Activated CD8-positive, alpha-beta T cell treated with anti-CD3 and anti-CD28 coated beads, Interleukin-2, amount 10 ng/mL, durations not matched to agents 7 days and 5 days (primary cell): ENCODE measurements around the gene NLRC5. TPM values are rescaled to one million over a fixed set of nuclear protein-coding genes. Genes with fewer than 3 reads are reported as not detected.
A peak's percentile ranks its signal among the peaks of the same experiment; 100 is the strongest.

Source experiments
- ATAC-seq: fragments of 150-1000 bp; cut with Tn5 transposase; one replicate; pipeline ENCODE4 v1.10.0; 2021; ENCODE audit warnings: moderate library complexity
- CTCF ChIA-PET: fragments of 350-600 bp; sonication (Branson Sonifier 250); formaldehyde crosslinking; loops from one replicate; lab custom pipeline; 2021; ENCODE audit warnings: antibody characterized with exemption; lab: Charles Lee
- POLR2A ChIA-PET: fragments of 350-600 bp; sonication (Branson Sonifier 250); formaldehyde crosslinking; loops from one replicate; lab custom pipeline; 2021; ENCODE audit warnings: antibody characterized with exemption; lab: Charles Lee
- DNase-seq: peaks from one replicate; pipeline ENCODE4 v3.0.0-alpha.2; 2020
- H3K27ac Mint-ChIP-seq: one replicate; pipeline ENCODE4 v1.8.0; 2021; ENCODE audit warnings: mild to moderate bottlenecking, mixed read lengths
- H3K27me3 Mint-ChIP-seq: one replicate; pipeline ENCODE4 v1.8.0; 2021; ENCODE audit warnings: low read depth, mixed read lengths
- H3K36me3 Mint-ChIP-seq: one replicate; pipeline ENCODE4 v1.8.0; 2021; ENCODE audit warnings: low read depth, mixed read lengths
- H3K4me1 Mint-ChIP-seq: one replicate; pipeline ENCODE4 v1.8.0; 2021; ENCODE audit warnings: low read depth, mixed read lengths
- H3K4me3 Mint-ChIP-seq: one replicate; pipeline ENCODE4 v1.8.0; 2021; ENCODE audit warnings: mild to moderate bottlenecking, mixed read lengths
- H3K9me3 Mint-ChIP-seq: one replicate; pipeline ENCODE4 v1.8.0; 2022; ENCODE audit warnings: mixed read lengths; ENCODE audit not compliant: insufficient read depth
- total RNA-seq, 2 experiments: library from RNA; stranded (reverse); gene quantifications; one replicate each; pipeline ENCODE4 v1.2.3, GENCODE V29; 2021

The NLRC5 gene
- total RNA-seq, 2 experiments from 2014 or later: 280 to 291 TPM

DNA sequence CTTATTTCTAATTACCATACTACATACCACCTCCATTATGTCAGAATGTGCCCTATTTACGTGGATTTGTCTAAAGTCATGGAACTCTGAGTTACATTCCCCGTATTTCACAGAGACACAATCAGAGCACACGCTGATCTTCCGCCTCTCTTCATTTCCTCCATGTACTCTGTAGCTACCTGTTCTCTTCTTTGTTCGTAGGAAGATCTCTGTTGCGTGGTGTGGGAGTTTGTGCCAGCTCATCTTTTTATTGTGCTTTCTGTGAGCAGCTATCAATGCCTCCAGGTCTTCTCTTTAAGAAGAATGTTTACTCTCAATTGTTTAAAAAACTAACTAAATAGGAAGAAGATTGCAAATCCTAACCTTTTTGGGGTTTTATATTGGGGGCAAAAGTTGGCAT, 26.9 kb downstream of the NLRC5 start:
- ChIA-PET CTCF (interaction anchor here (0.7 to 1.6 kb wide), 3 partner anchors 11 to 52 kb away, joined by 3 to 7 read pairs (median 3); no protein-coding TSS in a partner anchor), POLR2A (interaction anchor here (0.7 to 3.5 kb wide), 5 partner anchors 11 to 69 kb away, joined by 3 to 15 read pairs (median 4); partner anchors contain the start of gene NLRC5)
- Mint-ChIP-seq H3K27me3 (no peaks in the 10 kb centered on the region), H3K4me1 (peaks cover 72% of the 10 kb centered on the region), H3K4me3 (no peak overlapping the region), H3K9me3 (no peaks in the 10 kb centered on the region), H3K36me3 (peaks cover 71% of the 10 kb centered on the region), H3K27ac (peak overlapping the region; percentile 62)
- ATAC-seq (no peak), DNase-seq (no peak)

DNA sequence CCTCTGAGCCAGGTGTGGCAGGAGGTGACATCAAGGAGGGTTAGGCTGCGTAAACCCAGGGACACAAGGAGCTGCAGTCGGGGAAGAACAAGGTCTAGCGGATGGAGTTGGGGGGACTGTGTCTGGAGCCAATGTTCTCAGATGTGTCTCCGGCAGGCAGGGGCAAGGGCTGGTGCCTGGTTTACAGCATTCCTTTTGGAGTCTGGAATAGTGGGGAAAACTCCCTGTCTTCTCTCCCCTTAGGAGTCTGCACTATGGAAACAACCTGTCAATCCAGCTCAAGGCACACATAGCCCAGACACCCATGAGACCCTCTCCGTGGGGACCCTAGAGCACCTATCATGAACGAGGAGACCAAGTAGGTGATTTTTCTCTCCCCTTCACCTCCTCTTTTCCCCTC, 27.5 kb downstream of the NLRC5 start:
- ChIA-PET CTCF (interaction anchor here (0.7 to 1.6 kb wide), 3 partner anchors 11 to 53 kb away, joined by 3 to 7 read pairs (median 3); no protein-coding TSS in a partner anchor), POLR2A (interaction anchor here (1.6 to 3.5 kb wide), 2 partner anchors 22 to 28 kb away, joined by 4 to 15 read pairs; partner anchors contain the start of gene NLRC5)
- ATAC-seq (no peak), DNase-seq (no peak)
- Mint-ChIP-seq H3K27me3 (no peaks in the 10 kb centered on the region), H3K4me1 (peaks cover 72% of the 10 kb centered on the region), H3K36me3 (peaks cover 76% of the 10 kb centered on the region), H3K27ac (peak overlapping the region; percentile 37), H3K9me3 (no peaks in the 10 kb centered on the region), H3K4me3 (no peak overlapping the region)

DNA sequence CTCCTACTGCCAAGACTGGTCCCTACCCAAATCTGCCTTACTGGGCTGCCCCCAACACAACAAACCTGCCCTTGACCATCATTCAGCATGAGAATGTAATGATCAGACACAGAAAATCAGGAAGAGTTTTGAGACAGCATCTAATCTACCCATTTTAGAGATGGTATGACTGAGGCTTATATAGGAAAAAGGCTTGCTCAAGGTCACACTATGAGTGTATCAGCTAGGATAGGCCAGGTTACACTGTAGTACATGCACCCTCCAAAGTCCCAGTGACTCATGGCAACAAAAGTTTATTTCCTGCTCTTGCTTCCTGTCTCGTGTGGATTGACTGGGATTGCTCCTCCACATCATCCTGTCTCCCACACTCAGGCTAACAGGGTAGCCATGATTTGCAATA, 27.9 kb downstream of the NLRC5 start:
- CTCF ChIA-PET: interaction anchor here (1.2 to 1.6 kb wide), 2 partner anchors 10 to 53 kb away, joined by 3 to 7 read pairs; no protein-coding TSS in a partner anchor
- H3K4me3 Mint-ChIP-seq: no peak overlapping the region
- H3K27me3 Mint-ChIP-seq: no peaks in the 10 kb centered on the region

DNA sequence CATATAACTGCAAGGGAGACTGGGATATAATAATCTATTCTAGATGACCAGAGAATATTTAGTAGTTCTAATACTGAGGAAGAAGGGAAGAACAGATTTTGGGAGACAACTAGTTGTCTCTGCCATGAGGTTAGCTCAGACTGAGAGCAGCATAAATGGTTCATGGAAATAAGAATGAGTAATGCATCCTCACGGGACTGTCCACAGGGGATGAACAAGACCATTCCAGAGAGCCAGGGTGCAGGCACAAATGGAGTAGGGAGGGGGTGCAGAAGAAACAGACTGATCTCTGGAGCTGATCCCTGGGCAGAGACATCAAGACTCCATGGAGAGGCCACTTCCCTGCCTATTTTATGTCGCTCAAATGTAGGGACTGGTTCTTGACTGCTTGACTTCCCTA, 30.4 kb downstream of the NLRC5 start:
- Mint-ChIP-seq H3K9me3 (no peaks in the 10 kb centered on the region), H3K27me3 (no peaks in the 10 kb centered on the region), H3K36me3 (peaks cover 83% of the 10 kb centered on the region), H3K4me3 (no peak overlapping the region), H3K27ac (no peak overlapping the region), H3K4me1 (peaks cover 72% of the 10 kb centered on the region)
- CTCF ChIA-PET: interaction anchor here (0.8 to 1.5 kb wide), 3 partner anchors 10 to 54 kb away, joined by 3 to 10 read pairs (median 3); no protein-coding TSS in a partner anchor
- POLR2A ChIA-PET: interaction anchor here (0.9 to 8.0 kb wide), 4 partner anchors 15 to 30 kb away, joined by 3 to 68 read pairs (median 4); partner anchors contain the start of gene NLRC5
- DNase-seq (no peak), ATAC-seq (no peak)

More for the DNA sequence above, 27.9 kb downstream of the NLRC5 start:
- POLR2A ChIA-PET: interaction anchor here (1.6 to 3.5 kb wide), 2 partner anchors 22 to 28 kb away, joined by 4 to 15 read pairs; partner anchors contain the start of gene NLRC5
- no peak for ATAC-seq
- Mint-ChIP-seq H3K27ac (peak overlapping the region; percentile 37), H3K4me1 (peaks cover 72% of the 10 kb centered on the region), H3K36me3 (peaks cover 76% of the 10 kb centered on the region), H3K9me3 (no peaks in the 10 kb centered on the region)
- DNase-seq: no peak

DNA sequence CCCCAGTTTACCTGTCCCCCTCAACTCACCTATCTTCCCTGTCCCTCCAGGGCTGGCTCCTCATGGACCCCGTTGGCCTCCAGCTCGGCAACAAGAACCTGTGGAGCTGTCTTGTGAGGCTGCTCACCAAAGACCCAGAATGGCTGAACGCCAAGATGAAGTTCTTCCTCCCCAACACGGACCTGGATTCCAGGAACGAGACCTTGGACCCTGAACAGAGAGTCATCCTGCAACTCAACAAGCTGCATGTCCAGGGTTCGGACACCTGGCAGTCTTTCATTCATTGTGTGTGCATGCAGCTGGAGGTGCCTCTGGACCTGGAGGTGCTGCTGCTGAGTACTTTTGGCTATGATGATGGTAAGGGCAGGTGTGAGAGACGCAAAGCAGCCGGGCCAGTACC, 31.3 kb downstream of the NLRC5 start:
- peaks cover 88% of the 10 kb centered on the region for H3K36me3 Mint-ChIP-seq
- peaks cover 74% of the 10 kb centered on the region for H3K4me1 Mint-ChIP-seq
- ATAC-seq: no peak
- peak overlapping the region; percentile 44 for H3K27ac Mint-ChIP-seq
- no peaks in the 10 kb centered on the region for H3K27me3 Mint-ChIP-seq
- POLR2A ChIA-PET: interaction anchor here (0.9 to 8.0 kb wide), 5 partner anchors 9 to 31 kb away, joined by 3 to 68 read pairs (median 4); partner anchors contain the start of gene NLRC5
- H3K4me3 Mint-ChIP-seq: no peak overlapping the region
- CTCF ChIA-PET: interaction anchor here (0.8 to 5.5 kb wide), 3 partner anchors 11 to 55 kb away, joined by 3 to 55 read pairs (median 10); no protein-coding TSS in a partner anchor
- no peak for DNase-seq
- H3K9me3 Mint-ChIP-seq: no peaks in the 10 kb centered on the region

DNA sequence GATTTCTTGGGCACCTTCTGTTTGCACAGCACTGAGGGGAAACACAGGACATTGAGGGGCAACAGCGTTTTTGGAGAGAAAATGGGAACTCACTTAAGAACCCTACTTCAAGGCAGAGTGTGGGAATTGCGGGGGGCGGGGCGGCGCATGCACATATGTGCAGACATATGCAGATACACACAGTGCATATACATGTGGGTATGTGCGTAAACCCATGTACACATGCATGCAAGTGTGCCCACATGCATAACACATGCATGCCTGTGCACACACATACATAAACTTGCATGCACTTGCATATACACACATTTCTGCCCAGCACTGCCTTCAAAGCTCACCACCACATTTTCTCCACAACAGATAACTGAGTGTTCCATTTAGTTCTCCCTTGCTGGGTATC, 32.4 kb downstream of the NLRC5 start:
- ATAC-seq: no peak
- DNase-seq: no peak
- Mint-ChIP-seq H3K9me3 (no peaks in the 10 kb centered on the region), H3K27ac (peak overlapping the region; percentile 81), H3K4me1 (peaks cover 78% of the 10 kb centered on the region), H3K36me3 (peaks cover 92% of the 10 kb centered on the region), H3K27me3 (no peaks in the 10 kb centered on the region), H3K4me3 (no peak overlapping the region)
- POLR2A ChIA-PET: interaction anchor here (1.4 to 8.0 kb wide), 6 partner anchors 9 to 32 kb away, joined by 4 to 68 read pairs (median 7); partner anchors contain the start of gene NLRC5
- CTCF ChIA-PET: interaction anchor here (0.7 to 5.5 kb wide), 6 partner anchors 8 to 63 kb away, joined by 3 to 55 read pairs (median 4); no protein-coding TSS in a partner anchor

DNA sequence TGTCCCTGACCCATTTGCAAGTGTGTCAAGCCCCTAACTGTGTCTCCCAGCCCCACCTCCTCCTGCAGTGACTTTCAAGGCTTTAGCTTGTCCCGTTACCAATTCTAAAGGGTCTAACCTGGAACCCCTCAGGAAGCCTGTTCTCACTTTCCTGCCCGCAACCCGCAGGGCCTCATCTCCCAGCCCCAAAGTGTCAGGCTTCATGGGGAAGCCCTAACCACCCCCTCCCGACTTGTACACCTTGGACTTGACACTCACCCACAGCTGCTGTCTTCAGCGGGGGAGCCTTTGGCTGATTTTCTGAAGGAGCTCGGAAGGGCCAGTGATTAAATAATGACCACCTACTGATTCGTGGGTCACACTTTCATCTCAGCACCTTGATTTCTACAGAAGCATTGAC, 33.1 kb downstream of the NLRC5 start:
- Mint-ChIP-seq H3K4me1 (peaks cover 78% of the 10 kb centered on the region), H3K36me3 (peaks cover 92% of the 10 kb centered on the region), H3K4me3 (peak overlapping the region; percentile 41), H3K27ac (peak overlapping the region; percentile 81), H3K27me3 (no peaks in the 10 kb centered on the region), H3K9me3 (no peaks in the 10 kb centered on the region)
- DNase-seq (peak; percentile 50), ATAC-seq (peak; percentile 41)
- ChIA-PET POLR2A (interaction anchor here (1.4 to 8.0 kb wide), 7 partner anchors 9 to 39 kb away, joined by 3 to 68 read pairs (median 6); partner anchors contain the start of gene NLRC5), CTCF (interaction anchor here (1.0 to 5.5 kb wide), 8 partner anchors 8 to 62 kb away, joined by 3 to 55 read pairs (median 3); partner anchors contain the start of gene NLRC5)

DNA sequence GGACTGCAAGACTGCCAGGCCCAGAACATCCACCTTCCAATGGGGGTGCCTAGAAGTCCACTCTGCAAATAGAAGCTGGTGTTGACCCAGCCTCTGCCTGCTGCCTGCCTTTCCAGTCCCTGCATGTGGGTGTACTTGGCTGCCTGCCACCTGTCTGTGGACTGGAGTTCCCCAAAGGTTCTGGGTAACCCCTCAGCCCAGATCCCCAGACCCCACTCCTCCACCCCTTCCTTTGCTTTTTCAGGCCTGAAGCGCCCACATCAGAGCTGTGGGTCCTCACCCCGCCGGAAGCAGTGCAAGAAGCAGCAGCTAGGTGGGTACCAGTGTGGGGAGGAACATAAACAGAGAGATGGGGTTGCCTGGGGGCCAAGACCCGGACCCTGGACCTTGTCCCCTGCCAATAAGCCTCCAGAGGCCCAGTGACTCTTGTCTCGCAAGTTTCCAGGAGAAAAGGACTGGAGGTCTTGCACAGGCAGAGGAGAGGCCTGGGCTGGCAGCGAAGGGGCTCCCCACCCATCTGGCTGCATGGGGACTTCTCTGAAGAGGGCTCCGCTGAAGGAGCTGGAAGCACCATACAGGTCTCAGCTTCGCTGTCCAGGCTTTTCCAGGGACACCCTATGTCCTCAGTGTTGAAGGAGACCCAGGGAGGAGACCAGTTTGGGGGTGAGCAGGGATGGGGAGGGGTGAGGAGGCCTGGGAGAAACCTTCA, 34.3 kb downstream of the NLRC5 start:
- peak overlapping the region; percentile 41 for H3K4me3 Mint-ChIP-seq
- ChIA-PET CTCF (interaction anchor here (0.8 to 5.5 kb wide), 11 partner anchors 13 to 157 kb away, joined by 3 to 55 read pairs (median 4); partner anchors contain the start of gene NLRC5), POLR2A (interaction anchor here (0.6 to 8.0 kb wide), 10 partner anchors 10 to 114 kb away, joined by 3 to 68 read pairs (median 4); partner anchors contain the start of gene NLRC5)
- no peaks in the 10 kb centered on the region for H3K27me3 Mint-ChIP-seq
- DNase-seq: peak; percentile 76
- H3K4me1 Mint-ChIP-seq: peaks cover 82% of the 10 kb centered on the region
- H3K36me3 Mint-ChIP-seq: peaks cover 93% of the 10 kb centered on the region
- H3K27ac Mint-ChIP-seq: peak overlapping the region; percentile 73
- H3K9me3 Mint-ChIP-seq: no peaks in the 10 kb centered on the region
- peak; percentile 81 for ATAC-seq

DNA sequence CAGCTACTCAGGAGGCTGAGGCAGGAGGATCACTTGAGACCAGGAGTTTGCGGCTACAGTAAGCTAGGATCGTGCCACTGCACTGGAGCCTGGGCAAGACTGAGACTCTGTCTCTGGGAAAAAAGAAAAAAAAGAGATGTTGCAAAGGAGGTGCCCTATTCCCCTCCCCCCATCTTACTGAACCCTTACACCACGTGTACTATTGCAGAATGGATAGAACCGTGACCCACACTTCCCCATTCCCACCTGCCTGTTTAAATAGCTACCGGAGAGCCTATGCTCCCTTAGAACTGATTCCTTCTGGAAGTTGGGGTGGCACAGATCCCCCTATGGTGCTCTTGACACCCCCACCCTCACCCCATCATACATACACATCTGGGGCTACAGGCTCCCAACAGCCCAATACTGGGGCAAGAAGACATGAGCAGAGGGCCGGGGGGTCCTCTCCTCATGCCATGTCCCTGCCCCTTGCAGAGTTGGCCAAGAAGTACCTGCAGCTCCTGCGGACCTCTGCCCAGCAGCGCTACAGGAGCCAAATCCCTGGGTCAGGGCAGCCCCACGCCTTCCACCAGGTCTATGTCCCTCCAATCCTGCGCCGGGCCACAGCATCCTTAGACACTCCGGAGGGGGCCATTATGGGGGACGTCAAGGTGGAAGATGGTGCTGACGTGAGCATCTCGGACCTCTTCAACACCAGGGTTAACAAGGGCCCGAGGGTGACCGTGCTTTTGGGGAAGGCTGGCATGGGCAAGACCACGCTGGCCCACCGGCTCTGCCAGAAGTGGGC, 35.7 kb downstream of the NLRC5 start:
- no peak for ATAC-seq
- ChIA-PET CTCF (interaction anchor here (0.6 to 5.5 kb wide), 5 partner anchors 11 to 144 kb away, joined by 4 to 55 read pairs (median 8); partner anchors contain the start of gene NLRC5), POLR2A (interaction anchor here (0.7 to 8.0 kb wide), 4 partner anchors 14 to 353 kb away, joined by 3 to 68 read pairs (median 4); no protein-coding TSS in a partner anchor)
- no peak overlapping the region for H3K4me3 Mint-ChIP-seq
- H3K9me3 Mint-ChIP-seq: no peaks in the 10 kb centered on the region
- H3K36me3 Mint-ChIP-seq: peaks cover 93% of the 10 kb centered on the region
- H3K27ac Mint-ChIP-seq: no peak overlapping the region
- no peak for DNase-seq
- H3K4me1 Mint-ChIP-seq: peaks cover 86% of the 10 kb centered on the region
- no peaks in the 10 kb centered on the region for H3K27me3 Mint-ChIP-seq

DNA sequence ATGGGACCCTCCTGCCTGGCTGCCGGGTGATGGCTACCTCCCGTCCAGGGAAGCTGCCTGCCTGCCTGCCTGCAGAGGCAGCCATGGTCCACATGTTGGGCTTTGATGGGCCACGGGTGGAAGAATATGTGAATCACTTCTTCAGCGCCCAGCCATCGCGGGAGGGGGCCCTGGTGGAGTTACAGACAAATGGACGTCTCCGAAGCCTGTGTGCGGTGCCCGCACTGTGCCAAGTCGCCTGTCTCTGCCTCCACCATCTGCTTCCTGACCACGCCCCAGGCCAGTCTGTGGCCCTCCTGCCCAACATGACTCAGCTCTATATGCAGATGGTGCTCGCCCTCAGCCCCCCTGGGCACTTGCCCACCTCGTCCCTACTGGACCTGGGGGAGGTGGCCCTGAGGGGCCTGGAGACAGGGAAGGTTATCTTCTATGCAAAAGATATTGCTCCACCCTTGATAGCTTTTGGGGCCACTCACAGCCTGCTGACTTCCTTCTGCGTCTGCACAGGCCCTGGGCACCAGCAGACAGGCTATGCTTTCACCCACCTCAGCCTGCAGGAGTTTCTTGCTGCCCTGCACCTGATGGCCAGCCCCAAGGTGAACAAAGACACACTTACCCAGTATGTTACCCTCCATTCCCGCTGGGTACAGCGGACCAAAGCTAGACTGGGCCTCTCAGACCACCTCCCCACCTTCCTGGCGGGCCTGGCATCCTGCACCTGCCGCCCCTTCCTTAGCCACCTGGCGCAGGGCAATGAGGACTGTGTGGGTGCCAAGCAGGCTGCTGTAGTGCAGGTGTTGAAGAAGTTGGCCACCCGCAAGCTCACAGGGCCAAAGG, 36.8 kb downstream of the NLRC5 start:
- ATAC-seq: no peak
- H3K4me3 Mint-ChIP-seq: no peak overlapping the region
- peaks cover 95% of the 10 kb centered on the region for H3K36me3 Mint-ChIP-seq
- no peak overlapping the region for H3K27ac Mint-ChIP-seq
- no peaks in the 10 kb centered on the region for H3K9me3 Mint-ChIP-seq
- H3K27me3 Mint-ChIP-seq: no peaks in the 10 kb centered on the region
- peaks cover 84% of the 10 kb centered on the region for H3K4me1 Mint-ChIP-seq
- CTCF ChIA-PET: interaction anchor here (1.0 kb wide), 1 partner anchor 62 kb away, joined by 4 read pairs; no protein-coding TSS in a partner anchor
- DNase-seq: no peak
- POLR2A ChIA-PET: interaction anchor here (0.8 to 8.0 kb wide), 7 partner anchors 10 to 60 kb away, joined by 3 to 68 read pairs (median 3); partner anchors contain the start of gene NLRC5
